ENCODE measurements around the gene THRAP3. TPM values are rescaled to one million over a fixed set of nuclear protein-coding genes. Genes with fewer than 3 reads are reported as not detected.

Gene THRAP3
- total and polyA plus RNA-seq, 2 donors from 2014 or later: 28.0 to 102 TPM

DNA sequence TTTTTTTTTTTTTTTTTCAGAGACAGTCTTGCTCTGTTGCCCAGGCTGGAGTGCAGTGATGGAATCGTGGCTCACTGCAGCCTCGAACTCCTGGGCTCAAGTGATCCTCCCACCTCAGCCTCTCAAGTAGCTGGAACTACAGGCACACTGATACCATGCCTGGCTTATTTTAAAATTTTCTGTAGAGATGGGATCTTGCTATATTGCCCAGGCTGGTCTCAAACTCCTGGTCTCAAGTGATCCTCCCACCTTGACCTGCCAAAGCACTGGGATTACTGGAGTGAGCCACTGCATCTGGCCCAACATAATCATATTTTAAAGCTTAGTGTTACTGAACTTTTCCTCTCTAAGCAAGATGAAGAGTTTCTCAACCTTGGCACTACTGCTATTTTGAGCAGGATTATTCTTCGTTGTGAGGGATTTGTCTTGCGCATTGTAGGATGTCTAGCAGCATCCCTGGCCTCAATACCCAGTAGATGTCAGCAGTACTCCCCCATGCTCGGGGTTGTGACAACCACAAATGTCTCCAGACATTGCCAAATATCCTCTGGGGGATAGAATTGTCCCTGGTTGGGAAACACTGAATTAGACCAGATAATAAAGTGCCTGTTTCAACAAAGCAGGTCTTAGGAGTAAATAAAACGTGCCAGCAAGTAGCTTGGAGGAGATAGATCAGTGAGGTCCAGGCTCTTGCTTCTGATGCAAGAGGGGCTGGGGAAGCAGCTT, 15.1 kb upstream of the THRAP3 start:
- DNase-seq (no peak), FAIRE-seq (no peak)
- TF ChIP-seq, protein P1, sequence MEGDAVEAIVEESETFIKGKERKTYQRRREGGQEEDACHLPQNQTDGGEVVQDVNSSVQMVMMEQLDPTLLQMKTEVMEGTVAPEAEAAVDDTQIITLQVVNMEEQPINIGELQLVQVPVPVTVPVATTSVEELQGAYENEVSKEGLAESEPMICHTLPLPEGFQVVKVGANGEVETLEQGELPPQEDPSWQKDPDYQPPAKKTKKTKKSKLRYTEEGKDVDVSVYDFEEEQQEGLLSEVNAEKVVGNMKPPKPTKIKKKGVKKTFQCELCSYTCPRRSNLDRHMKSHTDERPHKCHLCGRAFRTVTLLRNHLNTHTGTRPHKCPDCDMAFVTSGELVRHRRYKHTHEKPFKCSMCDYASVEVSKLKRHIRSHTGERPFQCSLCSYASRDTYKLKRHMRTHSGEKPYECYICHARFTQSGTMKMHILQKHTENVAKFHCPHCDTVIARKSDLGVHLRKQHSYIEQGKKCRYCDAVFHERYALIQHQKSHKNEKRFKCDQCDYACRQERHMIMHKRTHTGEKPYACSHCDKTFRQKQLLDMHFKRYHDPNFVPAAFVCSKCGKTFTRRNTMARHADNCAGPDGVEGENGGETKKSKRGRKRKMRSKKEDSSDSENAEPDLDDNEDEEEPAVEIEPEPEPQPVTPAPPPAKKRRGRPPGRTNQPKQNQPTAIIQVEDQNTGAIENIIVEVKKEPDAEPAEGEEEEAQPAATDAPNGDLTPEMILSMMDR (IDR thresholded peaks at IDR 0.05; ENCODE audit: borderline replicate concordance, extremely low read depth, insufficient read depth): no peak
- H3K27me3 ChIP-seq (ENCODE audit: control insufficient read depth, insufficient read depth, low read length): no peaks in the 10 kb centered on the region
- no peak overlapping the region for H3K9ac ChIP-seq (ENCODE audit: low read length in 3 of 3)
- H3K9me3 ChIP-seq (ENCODE audit: control insufficient read depth in 2 of 3, insufficient read depth in 1 of 3, low read length in 3 of 3): no peaks in the 10 kb centered on the region
- H3K4me3 ChIP-seq (ENCODE audit: low read length in 3 of 3): no peak overlapping the region
- intact Hi-C loops (cut with DNase I): no loop called here
- peaks cover 0 to 2% (median 0%) of the 10 kb centered on the region in 3 donors for H3K4me1 ChIP-seq (ENCODE audit: control insufficient read depth in 2 of 3, insufficient read depth in 2 of 3, low read depth in 1 of 3, low read length in 3 of 3)
- H3K36me3 ChIP-seq (ENCODE audit: control insufficient read depth in 2 of 3, insufficient read depth in 3 of 3, low read length in 3 of 3): no peaks in the 10 kb centered on the region
- H3K27ac ChIP-seq (ENCODE audit: low read depth in 2 of 2, low read length in 2 of 2): no peak overlapping the region

DNA sequence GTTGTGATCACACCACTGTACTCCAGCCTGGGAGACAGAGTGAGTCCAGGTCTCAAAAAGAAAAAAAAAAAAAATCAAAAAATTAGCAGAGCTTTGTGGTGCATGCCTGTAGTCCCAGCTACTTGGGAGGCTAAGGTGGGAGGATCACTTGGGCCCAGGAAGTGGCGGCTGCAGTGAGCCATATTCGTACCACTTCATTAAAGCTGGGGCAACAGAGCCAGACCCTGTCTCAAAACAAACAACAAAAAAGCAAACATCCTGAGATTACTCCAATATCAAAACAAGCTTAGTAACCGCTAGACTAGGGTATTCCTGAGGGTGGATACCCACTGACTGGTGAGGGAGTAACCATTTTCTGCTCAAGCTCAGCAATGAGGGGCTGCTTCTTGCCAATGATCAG, 12.9 kb upstream of the THRAP3 start:
- intact Hi-C loops (cut with DNase I): no loop called here
- no peak for FAIRE-seq
- H3K27ac ChIP-seq (ENCODE audit: low read depth in 2 of 2, low read length in 2 of 2): no peak overlapping the region
- no peaks in the 10 kb centered on the region for H3K27me3 ChIP-seq (ENCODE audit: control insufficient read depth, insufficient read depth, low read length)
- H3K4me1 ChIP-seq (ENCODE audit: control insufficient read depth in 2 of 3, insufficient read depth in 2 of 3, low read depth in 1 of 3, low read length in 3 of 3): peaks cover 0 to 2% (median 0%) of the 10 kb centered on the region in 3 donors
- no peaks in the 10 kb centered on the region for H3K9me3 ChIP-seq (ENCODE audit: control insufficient read depth in 2 of 3, insufficient read depth in 1 of 3, low read length in 3 of 3)
- no peak for DNase-seq
- H3K4me3 ChIP-seq (ENCODE audit: low read length in 3 of 3): no peak overlapping the region
- no peak overlapping the region for H3K9ac ChIP-seq (ENCODE audit: low read length in 3 of 3)
- no peaks in the 10 kb centered on the region for H3K36me3 ChIP-seq (ENCODE audit: control insufficient read depth in 2 of 3, insufficient read depth in 3 of 3, low read length in 3 of 3)
- TF ChIP-seq, protein P1 (IDR thresholded peaks at IDR 0.05; ENCODE audit: borderline replicate concordance, extremely low read depth, insufficient read depth): no peak

DNA sequence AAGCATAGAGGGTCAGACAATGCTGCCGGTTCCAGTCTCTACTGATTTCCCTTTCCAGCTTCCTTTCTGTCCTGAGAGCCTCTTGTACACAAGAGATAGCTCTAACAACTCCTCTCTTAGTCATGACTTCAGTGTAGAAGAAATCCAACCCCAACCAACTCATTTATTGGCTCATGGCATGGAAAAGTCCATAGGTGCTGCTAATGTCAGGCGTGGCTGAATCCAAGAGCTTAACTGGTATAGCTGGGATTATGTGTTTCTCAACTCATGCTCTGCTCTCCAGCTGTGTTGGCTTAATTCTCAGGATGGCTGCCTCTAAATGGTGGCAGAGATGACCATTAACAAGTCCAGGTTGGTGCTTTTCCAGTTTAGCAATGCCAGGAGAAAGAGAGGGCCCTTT, 12.4 kb upstream of the THRAP3 start:
- H3K27me3 ChIP-seq (ENCODE audit: control insufficient read depth, insufficient read depth, low read length): no peaks in the 10 kb centered on the region
- DNase-seq: no peak
- peaks cover 0 to 2% (median 0%) of the 10 kb centered on the region in 3 donors for H3K4me1 ChIP-seq (ENCODE audit: control insufficient read depth in 2 of 3, insufficient read depth in 2 of 3, low read depth in 1 of 3, low read length in 3 of 3)
- H3K9ac ChIP-seq (ENCODE audit: low read length in 3 of 3): no peak overlapping the region
- H3K36me3 ChIP-seq (ENCODE audit: control insufficient read depth in 2 of 3, insufficient read depth in 3 of 3, low read length in 3 of 3): no peaks in the 10 kb centered on the region
- TF ChIP-seq, protein P1 (IDR thresholded peaks at IDR 0.05; ENCODE audit: borderline replicate concordance, extremely low read depth, insufficient read depth): no peak
- H3K27ac ChIP-seq (ENCODE audit: low read depth in 2 of 2, low read length in 2 of 2): no peak overlapping the region
- no peaks in the 10 kb centered on the region for H3K9me3 ChIP-seq (ENCODE audit: control insufficient read depth in 2 of 3, insufficient read depth in 1 of 3, low read length in 3 of 3)
- intact Hi-C loops (cut with DNase I): no loop called here
- FAIRE-seq: no peak
- H3K4me3 ChIP-seq (ENCODE audit: low read length in 3 of 3): no peak overlapping the region
